Right lobe of liver (tissue), 4 donors: ENCODE results near the gene DLG5.

Source experiments
- POLR2A ChIP-seq: fragments of 450-650 bp; IDR thresholded peaks from one replicate; pipeline ENCODE4 v1.6.1; 2017; ENCODE audit warnings: antibody characterized with exemption, mild to moderate bottlenecking
- TF ChIP-seq, protein P1 (sequence below), 4 donors: fragments of 200-600 bp in 3 of 4; fragments of 450-650 bp in 1 of 4; IDR thresholded peaks; one replicate each; pipeline versions ENCODE4 v1.5.1 to v1.8.0; 2016 to 2022; ENCODE audit warnings: antibody characterized with exemption in 4 of 4, mild to moderate bottlenecking in 2 of 4
- donor health status: DM: no; HTN: no; CAD: no.
- donor health status: DM: no; HTN: no; CAD: no.
- donor health status: DM: no; HTN: yes; CAD: no.

DNA sequence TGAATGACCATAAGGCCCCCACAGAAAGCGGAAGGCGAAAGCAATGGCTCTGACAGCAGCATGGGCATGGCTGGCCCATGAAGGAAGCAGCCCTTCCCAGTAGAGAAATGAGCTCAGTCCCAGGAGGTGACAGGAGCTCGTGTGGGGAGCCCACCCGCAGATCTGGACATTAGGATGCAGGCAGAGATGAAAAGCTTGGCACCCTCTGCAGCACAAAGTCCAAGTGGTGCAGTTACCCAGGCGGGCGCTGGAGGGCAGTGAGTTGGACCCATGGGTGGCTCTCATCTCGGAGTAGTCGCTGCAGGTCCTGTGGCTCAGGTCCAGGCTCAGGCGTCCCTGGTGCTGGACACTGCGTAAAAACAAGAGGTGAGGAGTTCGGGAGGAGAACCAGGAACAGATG is 109.0 kb downstream of the DLG5 start:
- TF ChIP-seq, protein P1, sequence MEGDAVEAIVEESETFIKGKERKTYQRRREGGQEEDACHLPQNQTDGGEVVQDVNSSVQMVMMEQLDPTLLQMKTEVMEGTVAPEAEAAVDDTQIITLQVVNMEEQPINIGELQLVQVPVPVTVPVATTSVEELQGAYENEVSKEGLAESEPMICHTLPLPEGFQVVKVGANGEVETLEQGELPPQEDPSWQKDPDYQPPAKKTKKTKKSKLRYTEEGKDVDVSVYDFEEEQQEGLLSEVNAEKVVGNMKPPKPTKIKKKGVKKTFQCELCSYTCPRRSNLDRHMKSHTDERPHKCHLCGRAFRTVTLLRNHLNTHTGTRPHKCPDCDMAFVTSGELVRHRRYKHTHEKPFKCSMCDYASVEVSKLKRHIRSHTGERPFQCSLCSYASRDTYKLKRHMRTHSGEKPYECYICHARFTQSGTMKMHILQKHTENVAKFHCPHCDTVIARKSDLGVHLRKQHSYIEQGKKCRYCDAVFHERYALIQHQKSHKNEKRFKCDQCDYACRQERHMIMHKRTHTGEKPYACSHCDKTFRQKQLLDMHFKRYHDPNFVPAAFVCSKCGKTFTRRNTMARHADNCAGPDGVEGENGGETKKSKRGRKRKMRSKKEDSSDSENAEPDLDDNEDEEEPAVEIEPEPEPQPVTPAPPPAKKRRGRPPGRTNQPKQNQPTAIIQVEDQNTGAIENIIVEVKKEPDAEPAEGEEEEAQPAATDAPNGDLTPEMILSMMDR (IDR thresholded peaks at IDR 0.05) = no peak
- TF ChIP-seq POLR2A = no peak
